Measurements from ENCODE around the gene ACBD6. TPM values are rescaled to one million over a fixed set of nuclear protein-coding genes. Genes with fewer than 3 reads are reported as not detected.

ACBD6 gene
- total RNA-seq, 1 experiment from 2014 or later = 63.7 TPM

DNA sequence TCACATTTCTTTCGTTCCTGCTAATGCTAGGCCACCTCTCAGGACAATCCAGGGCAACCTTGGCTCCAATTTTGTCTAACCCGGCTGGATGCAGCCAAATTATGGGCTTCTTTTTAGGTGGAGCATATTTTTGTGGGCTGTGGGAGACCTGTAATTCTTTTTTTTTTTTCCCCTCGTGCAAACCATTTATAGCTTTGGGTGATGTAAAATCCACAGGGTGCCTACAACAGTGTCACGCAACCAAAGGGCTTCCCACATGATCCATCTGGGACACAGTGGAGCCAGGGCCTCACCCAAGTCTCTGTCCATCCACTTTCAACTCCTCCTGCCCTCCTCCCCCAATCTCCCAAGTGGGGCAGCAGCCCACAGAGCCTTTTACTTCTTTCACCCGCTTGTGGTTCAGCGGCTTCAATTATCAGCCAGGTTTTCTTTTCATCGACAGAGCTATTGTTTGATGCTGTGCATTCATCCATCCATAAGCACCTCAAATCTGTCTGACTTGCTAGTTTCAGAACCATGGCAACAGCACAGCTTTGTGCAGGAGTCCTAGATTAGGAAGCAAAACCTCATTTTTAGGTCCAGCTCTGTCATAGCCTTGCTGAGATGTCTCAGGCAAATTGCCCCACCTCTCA, 46.4 kb upstream of the ACBD6 start:
- no peak overlapping the region for H3K27ac ChIP-seq (ENCODE audit: low read depth, low read length, poor library complexity, severe bottlenecking)
- no peak for DNase-seq (ENCODE audit: low spot score)
- no peaks in the 10 kb centered on the region for H3K36me3 ChIP-seq (ENCODE audit: insufficient read depth, low read length, poor library complexity, severe bottlenecking)
- no peak overlapping the region for H3K4me3 ChIP-seq (ENCODE audit: low read depth, low read length, poor library complexity, severe bottlenecking)
- no peaks in the 10 kb centered on the region for H3K4me1 ChIP-seq (ENCODE audit: insufficient read depth, low read length, poor library complexity, severe bottlenecking)
- TF ChIP-seq, protein P1, sequence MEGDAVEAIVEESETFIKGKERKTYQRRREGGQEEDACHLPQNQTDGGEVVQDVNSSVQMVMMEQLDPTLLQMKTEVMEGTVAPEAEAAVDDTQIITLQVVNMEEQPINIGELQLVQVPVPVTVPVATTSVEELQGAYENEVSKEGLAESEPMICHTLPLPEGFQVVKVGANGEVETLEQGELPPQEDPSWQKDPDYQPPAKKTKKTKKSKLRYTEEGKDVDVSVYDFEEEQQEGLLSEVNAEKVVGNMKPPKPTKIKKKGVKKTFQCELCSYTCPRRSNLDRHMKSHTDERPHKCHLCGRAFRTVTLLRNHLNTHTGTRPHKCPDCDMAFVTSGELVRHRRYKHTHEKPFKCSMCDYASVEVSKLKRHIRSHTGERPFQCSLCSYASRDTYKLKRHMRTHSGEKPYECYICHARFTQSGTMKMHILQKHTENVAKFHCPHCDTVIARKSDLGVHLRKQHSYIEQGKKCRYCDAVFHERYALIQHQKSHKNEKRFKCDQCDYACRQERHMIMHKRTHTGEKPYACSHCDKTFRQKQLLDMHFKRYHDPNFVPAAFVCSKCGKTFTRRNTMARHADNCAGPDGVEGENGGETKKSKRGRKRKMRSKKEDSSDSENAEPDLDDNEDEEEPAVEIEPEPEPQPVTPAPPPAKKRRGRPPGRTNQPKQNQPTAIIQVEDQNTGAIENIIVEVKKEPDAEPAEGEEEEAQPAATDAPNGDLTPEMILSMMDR (conservative IDR thresholded peaks at IDR 0.05; ENCODE audit: low read depth, low read length) = no peak
- TF ChIP-seq EZH2 (IDR thresholded peaks at IDR 0.05; ENCODE audit: borderline replicate concordance, low read depth, low read length, poor library complexity, severe bottlenecking) = no peak
- intact Hi-C loops (cut with micrococcal nuclease; ENCODE audit: unreplicated experiment) = no loop called here
- POLR2A ChIA-PET (ENCODE audit: low non-redundant PET) = no interaction called here
- no TSS peak for BruUV-seq (replicated peaks)
- no peaks in the 10 kb centered on the region for H3K27me3 ChIP-seq (replicated peaks; ENCODE audit: insufficient read depth, low read depth, low read length, poor library complexity)
- CTCF ChIA-PET = no interaction called here
- H3K9me3 ChIP-seq (ENCODE audit: low read depth, low read length, poor library complexity, severe bottlenecking) = no peaks in the 10 kb centered on the region

DNA sequence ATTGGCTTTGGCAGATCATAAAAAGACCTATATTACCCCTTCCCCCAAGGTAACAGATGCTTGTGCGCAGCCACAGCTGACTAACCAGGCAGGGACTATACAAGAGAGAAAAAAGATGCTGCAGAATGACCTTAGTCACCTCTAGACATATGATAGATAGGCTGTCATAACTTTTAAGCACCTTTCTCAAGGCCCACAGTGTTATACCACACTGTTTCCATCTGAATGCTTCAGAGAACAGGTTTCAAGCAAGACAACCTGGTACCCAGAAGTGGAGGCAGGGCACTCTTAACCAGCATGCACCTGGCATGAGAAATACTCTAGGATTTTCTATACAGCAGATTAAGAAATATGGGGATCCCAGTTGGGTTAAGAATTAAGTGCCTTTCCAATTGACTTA, 43.6 kb upstream of the ACBD6 start:
- BruUV-seq (replicated peaks) = no TSS peak
- ChIA-PET CTCF (no interaction called here), POLR2A (ENCODE audit: low non-redundant PET) (no interaction called here)
- intact Hi-C loops (cut with micrococcal nuclease; ENCODE audit: unreplicated experiment) = no loop called here
- Histone ChIP-seq H3K27me3 (replicated peaks; ENCODE audit: insufficient read depth, low read depth, low read length, poor library complexity) (no peaks in the 10 kb centered on the region), H3K9me3 (ENCODE audit: low read depth, low read length, poor library complexity, severe bottlenecking) (no peaks in the 10 kb centered on the region), H3K4me1 (ENCODE audit: insufficient read depth, low read length, poor library complexity, severe bottlenecking) (no peaks in the 10 kb centered on the region), H3K4me3 (ENCODE audit: low read depth, low read length, poor library complexity, severe bottlenecking) (no peak overlapping the region), H3K27ac (ENCODE audit: low read depth, low read length, poor library complexity, severe bottlenecking) (no peak overlapping the region), H3K36me3 (ENCODE audit: insufficient read depth, low read length, poor library complexity, severe bottlenecking) (no peaks in the 10 kb centered on the region)
- TF ChIP-seq, protein P1 (conservative IDR thresholded peaks at IDR 0.05; ENCODE audit: low read depth, low read length) = no peak
- no peak for TF ChIP-seq EZH2 (IDR thresholded peaks at IDR 0.05; ENCODE audit: borderline replicate concordance, low read depth, low read length, poor library complexity, severe bottlenecking)
- DNase-seq (ENCODE audit: low spot score) = no peak

DNA sequence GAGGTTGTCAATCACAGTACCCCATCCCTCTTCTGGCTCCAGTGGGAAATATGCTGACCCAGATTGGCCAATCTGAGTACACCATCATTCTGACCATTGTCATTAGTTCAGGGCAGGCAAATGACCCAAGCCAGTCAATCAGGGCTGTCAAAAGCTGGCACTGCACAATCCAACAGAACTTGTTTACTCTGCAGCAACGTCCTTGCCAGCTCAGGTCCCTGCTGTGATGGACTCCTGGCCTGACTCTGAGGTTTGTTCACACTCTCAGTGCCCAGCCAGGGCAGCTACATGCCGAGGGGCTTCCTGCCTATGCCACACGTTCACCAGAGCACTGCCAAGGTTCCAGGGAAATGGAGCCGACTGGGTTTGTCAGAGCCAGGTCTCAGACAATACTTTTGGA, 41.7 kb upstream of the ACBD6 start:
- intact Hi-C loops (cut with micrococcal nuclease; ENCODE audit: unreplicated experiment) = no loop called here
- ChIA-PET CTCF (no interaction called here), POLR2A (ENCODE audit: low non-redundant PET) (no interaction called here)
- Histone ChIP-seq H3K36me3 (ENCODE audit: insufficient read depth, low read length, poor library complexity, severe bottlenecking) (no peaks in the 10 kb centered on the region), H3K4me3 (ENCODE audit: low read depth, low read length, poor library complexity, severe bottlenecking) (no peak overlapping the region), H3K4me1 (ENCODE audit: insufficient read depth, low read length, poor library complexity, severe bottlenecking) (no peaks in the 10 kb centered on the region), H3K27me3 (replicated peaks; ENCODE audit: insufficient read depth, low read depth, low read length, poor library complexity) (no peaks in the 10 kb centered on the region), H3K9me3 (ENCODE audit: low read depth, low read length, poor library complexity, severe bottlenecking) (no peaks in the 10 kb centered on the region), H3K27ac (ENCODE audit: low read depth, low read length, poor library complexity, severe bottlenecking) (no peak overlapping the region)
- no peak for TF ChIP-seq EZH2 (IDR thresholded peaks at IDR 0.05; ENCODE audit: borderline replicate concordance, low read depth, low read length, poor library complexity, severe bottlenecking)
- TF ChIP-seq, protein P1 (conservative IDR thresholded peaks at IDR 0.05; ENCODE audit: low read depth, low read length) = no peak
- BruUV-seq (replicated peaks) = no TSS peak
- DNase-seq (ENCODE audit: low spot score) = no peak
